GM19238 (cell line): ENCODE data around the gene NUP42.

Experiments used
- DNase-seq: peaks from one replicate; pipeline ENCODE4 v3.0.0; 2011; ENCODE audit warnings: low spot score; ENCODE audit not compliant: insufficient read length

The NUP42 gene

DNA sequence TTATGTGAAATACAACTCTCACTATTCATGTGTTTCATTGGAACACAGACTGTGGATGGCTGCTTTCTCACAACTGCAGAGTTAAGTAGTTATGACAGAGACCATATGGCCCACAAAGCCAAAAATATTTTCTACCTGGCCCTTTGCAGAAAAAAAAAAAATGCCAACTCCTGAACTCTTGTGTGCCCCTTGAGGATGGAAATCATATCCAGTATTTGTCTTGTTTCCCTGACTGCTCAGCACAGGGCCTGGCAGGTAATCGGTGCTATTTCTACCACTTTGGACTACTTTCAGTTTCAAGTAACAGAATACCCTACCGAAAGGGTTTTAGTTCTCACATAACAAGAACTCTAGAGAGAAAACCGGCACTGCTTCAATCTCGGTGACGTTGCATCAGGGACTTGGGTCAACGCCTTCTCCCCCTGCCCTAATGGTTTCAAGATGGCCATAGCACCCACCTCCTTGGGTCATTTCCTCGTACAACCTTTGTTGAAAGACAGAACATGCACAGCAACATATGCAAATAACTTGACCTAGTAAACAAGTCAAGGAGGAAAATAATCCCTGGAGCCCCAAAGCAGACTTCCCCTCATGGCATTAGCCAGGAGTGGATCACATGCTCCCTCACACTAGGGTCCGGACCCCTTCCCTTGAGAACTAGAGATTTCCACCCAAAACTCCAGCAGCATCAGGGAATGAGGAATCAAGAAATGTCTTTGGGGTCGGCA is 52.9 kb downstream of the NUP42 start:
- DNase-seq: no peak

DNA sequence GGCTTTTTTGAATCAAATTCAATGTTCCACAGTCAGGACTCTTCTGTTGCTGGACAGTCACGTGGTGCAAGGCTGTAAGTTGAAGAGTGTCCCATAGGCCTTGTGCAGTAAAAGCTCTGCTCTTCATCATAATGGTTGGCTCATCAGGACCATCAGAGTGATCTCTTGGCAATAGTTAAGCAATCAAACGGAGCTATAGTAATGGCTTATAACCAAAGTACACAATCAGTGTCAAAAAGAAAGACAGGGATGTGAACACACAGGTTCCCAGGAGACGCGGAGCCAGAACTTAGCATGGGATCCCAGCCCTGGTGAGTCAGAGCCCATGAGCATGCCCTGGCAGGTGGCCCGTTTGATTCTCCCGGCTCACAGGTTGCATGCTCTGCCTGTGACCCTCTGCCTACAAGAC is 54.0 kb downstream of the NUP42 start:
- DNase-seq: no peak

DNA sequence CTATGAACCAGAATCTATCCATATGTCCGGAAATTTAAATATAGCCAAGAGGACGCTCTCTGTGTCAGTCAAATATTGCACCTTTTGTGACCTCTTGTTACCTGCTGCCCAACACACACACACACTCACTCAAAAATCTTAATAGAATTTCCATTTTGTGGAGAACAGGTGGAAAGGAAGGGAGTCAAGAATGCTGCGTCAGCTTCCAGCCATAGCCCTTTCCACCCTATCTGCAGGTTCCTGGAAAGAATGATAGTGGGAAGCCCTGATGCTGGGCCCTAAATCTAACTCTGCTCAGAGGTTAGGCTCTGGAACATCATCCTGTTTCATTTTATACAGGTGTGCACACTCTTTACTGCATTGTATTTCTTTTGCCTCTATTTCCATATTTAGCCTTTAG is 55.2 kb downstream of the NUP42 start:
- DNase-seq: no peak

DNA sequence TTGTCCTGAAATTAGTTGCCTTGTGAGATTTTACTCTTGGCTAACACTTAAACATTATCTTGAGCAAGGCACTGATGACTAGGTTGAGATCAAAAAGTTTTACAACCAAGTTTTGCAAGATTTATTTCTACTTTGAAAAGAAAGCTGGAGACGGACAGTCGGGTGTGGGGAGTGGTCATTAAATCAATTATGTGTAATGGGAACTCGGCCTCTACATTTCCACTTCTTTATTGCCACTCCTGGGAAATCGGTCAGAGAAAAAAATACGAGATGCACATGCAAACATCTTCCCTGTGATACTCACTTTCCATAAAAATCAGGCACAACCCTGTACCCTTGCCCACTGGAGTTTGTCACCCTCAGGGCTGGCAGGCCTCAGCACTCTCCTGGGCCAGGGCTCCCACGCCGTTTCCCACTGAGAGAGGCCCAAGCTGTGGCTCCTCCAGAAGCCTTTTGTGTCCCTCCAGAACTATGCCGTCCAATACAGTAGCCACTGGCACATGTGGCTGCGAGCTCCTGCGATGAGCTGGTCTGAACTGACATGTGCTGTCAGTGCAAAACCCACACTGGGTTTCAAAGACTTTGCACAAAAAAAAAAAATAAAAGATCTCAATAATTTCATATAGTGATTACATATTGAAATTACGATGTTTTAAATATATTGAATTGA is 57.3 kb downstream of the NUP42 start:
- DNase-seq: no peak

DNA sequence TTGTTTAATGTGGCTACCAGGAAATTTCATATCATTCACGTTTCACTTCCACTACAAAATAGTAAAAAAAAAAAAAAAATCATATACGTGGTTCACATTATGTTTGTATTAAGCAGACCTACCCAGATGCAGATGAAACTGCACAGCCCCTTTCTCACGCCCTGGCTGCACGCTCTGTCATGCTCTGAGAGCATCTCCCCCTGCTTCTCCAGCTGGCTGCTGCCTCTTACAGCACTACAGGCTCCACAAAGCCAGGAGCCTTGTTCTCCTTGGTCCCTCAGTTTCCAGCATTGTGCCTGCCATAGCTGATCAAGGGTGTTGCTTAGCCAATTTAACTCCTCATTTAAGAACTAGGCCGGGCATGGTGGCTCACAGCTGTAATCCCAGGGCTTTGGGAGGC is 57.9 kb downstream of the NUP42 start:
- DNase-seq: no peak

DNA sequence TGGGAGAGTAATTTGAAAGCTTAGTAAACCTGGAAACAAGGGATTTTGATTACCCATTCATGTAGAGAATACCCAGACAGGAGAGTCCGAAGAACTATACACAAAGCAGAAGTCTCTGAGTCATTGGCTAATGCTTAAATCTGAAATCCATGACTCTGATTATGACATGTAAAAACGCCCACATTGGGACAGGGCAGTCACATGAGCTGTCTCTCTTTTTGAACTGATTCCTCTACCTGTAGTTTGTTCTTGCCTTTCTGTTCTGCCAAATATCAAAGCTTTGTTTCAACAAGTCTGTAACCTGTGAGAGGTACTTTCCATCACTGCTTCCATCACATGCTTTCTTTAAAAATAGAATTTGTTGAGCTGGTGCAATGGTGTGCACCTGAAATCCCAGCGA is 60.5 kb downstream of the NUP42 start:
- DNase-seq: no peak

DNA sequence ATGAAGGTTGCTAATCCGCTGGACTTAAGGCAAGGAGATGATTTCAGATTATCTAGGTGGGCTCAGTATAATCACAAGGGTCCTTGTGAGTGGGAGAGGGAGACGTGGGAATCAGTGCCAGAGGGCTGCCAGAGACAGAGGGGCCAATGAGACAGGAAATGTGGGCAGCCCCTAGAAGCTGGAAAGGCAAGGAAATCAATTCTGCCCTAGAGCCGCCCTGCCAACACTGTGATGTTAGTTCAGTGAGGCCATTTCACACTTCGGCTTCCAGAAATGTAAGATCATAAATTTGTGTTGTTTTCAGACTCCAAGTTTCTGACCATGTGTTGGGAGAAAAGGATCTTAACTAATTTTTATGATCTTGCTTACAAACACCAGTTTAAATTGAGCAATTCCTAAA is 61.1 kb downstream of the NUP42 start:
- no peak for DNase-seq

DNA sequence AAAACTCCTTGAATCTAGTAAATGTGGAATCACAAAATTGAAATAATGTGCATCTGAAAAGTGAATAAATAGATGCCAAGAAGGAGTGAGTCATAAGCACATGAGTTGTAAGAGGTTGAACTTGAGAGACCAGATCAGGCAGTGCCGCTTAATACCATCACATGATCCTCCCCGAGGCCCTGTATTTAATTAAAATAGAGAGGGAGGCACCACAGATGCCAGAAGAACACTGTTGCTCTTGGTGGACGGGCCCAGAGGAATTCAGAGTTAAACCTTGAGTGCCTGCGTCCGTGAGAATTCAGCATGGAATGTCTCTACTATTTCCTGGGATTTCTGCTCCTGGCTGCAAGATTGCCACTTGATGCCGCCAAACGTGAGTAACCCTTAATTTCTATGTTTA is 64.7 kb downstream of the NUP42 start, which contains the start of gene GPNMB:
TSS of gene GPNMB (plus strand) at position 221 of the 400 bp plus-strand sequence. CDS start at position 304, 83 bp downstream.
- DNase-seq: no peak

DNA sequence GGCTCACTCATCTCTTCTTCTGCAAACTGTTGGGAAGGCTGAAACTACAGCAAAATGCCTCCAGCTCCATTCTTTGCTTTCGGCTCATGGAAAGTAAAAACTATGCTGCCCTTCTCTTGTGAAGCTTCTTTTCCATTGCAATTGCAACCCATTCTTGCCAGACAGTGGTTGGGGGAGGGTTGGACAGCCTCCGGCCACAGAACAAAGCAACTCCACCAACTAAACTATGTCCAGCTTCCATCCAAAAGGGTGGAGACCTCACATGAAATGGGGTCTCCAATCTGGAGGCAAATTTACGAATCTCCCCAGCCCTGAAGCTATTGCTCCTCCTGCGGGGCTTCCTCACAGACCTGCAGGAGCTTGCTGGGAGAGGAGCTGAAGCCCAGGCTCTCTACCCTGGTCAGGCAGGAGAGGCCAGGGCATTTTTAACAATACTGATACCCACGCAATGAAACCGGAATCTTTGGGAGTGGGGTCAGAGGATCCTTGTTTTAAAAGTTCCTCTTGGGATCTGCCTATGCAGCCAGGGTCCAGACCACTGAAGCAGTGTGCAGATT is 65.3 kb downstream of the NUP42 start:
- DNase-seq: no peak

DNA sequence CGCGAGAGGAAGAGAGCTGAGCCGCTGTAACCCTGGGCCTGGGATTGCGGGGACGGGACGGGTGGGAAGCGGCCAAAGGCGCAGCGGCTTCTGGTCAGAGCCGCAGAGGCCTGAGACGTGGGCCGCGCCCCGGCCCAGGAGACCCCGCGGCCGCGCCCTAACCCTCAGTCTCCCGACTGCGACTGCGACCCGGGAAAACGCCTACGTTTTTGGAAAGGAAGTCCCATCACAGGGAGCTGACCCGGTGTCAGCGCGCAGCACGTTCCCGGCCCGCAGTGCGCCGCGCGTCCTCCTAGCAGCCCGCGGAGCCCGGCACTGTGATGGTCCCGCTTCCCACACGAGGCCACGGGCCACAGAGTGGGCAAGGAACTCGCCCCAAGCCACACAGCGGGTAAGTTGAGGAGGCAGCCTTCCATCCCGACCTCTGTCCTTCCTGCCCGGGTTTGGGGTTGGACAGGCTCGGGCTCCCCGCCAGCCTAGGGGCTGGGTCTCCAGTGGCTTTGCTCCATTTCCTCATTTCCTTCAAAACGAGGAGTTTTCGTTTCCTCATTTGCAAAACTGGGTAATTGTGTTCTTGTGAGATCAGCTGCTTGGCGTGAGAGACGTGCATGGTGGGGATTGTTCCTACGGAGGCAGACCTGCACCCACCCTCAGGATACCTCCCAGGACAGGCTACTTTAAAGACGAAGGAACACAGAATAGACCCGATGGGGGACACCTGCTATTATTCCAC is 65.9 kb downstream of the NUP42 start:
- no peak for DNase-seq

DNA sequence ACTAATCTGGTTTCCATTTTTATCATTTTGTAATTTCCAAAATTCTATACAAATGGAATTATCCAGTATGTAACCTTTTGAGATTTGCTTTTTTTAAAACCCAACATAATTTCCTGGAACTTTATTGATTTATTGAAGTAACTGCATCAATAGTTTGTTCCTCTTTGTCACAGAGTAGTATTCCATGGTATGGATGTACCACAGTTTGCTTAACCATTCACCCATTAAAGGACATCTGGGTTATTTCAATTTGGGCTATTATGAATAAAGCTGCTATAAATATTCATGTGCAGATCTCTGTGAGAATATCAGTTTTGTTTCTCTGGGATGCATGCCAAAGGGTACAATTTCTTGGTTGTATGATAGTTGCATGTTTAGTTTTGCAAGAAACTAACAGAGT is 67.6 kb downstream of the NUP42 start:
- no peak for DNase-seq
